SIG-M5 treated with dmso at 0.1 percent for 504 hours (cell line): ENCODE results near the gene RRAS2.

Experiments used
- DNase-seq: peaks from one replicate; lab custom pipeline; 2025; ENCODE audit not compliant: unreplicated experiment; lab: John Stamatoyannopoulos, UW

RRAS2 gene

GRCh38 chr11:14230407-14230806 is 128.6 kb downstream of the RRAS2 start:
- no peak for DNase-seq

DNA sequence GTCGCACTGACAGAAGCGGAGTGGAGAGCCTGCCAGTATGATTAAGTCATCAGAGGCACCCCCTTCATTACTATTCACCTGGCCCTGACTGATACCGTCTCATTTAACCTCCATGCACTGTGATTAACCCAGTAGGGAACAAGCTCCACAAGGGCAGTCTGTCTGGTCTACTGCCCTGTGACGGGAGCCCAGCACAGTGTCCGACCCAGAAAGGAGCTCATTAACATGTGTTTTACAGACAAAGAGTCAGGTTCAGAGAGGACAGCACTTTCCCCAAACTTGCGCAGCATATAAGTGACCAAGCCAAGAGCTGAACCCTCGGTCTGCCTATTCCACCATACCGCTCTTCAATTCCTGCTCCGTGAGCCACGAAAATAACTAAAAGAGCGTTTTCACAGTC is 129.5 kb downstream of the RRAS2 start:
- DNase-seq = no peak

- DNase-seq = no peak
These were observed 130.6 kb downstream of the RRAS2 start for GRCh38 chr11:14228356-14228755.
